IPS-18a (cell line): ENCODE data around the gene GOLGA6L25.
"Not testable (repeated sequence)": the region's sequence is repeated elsewhere in the genome, so short reads cannot be mapped to it uniquely, and the experiment has no call there.

Experiments
- H3K27ac ChIP-seq: one replicate; pipeline ENCODE4 v1.5.1; 2013; ENCODE audit warnings: low read length
- H3K27me3 ChIP-seq: one replicate; pipeline ENCODE4 v1.6.1; 2013; ENCODE audit warnings: mild to moderate bottlenecking, low read length; ENCODE audit not compliant: control insufficient read depth, insufficient read depth
- H3K36me3 ChIP-seq: one replicate; pipeline ENCODE4 v1.6.1; 2013; ENCODE audit warnings: low read depth, low read length; ENCODE audit not compliant: control insufficient read depth
- H3K4me1 ChIP-seq: one replicate; pipeline ENCODE4 v1.6.1; 2013; ENCODE audit warnings: low read depth, low read length; ENCODE audit not compliant: control insufficient read depth
- H3K4me3 ChIP-seq: one replicate; pipeline ENCODE4 v1.5.1; 2013; ENCODE audit warnings: low read length
- H3K9ac ChIP-seq: one replicate; pipeline ENCODE4 v1.6.1; 2013; ENCODE audit warnings: mild to moderate bottlenecking, low read length, moderate library complexity
- H3K9me3 ChIP-seq: one replicate; pipeline ENCODE4 v1.6.1; 2013; ENCODE audit warnings: low read depth, low read length; ENCODE audit not compliant: control insufficient read depth

The GOLGA6L25 gene

GRCh38 chr15:28553268-28553667 lies at the start of gene GOLGA6L25:
Gene GOLGA6L25, plus strand, starts transcription at chr15:28553568. Its CDS starts 61 bp downstream, at chr15:28553629.
- not testable (repeated sequence) for H3K27me3 ChIP-seq, H3K9ac ChIP-seq, H3K4me3 ChIP-seq, H3K9me3 ChIP-seq, H3K36me3 ChIP-seq, H3K27ac ChIP-seq, H3K4me1 ChIP-seq

- H3K9me3 ChIP-seq, H3K36me3 ChIP-seq, H3K4me3 ChIP-seq, H3K9ac ChIP-seq, H3K4me1 ChIP-seq, H3K27ac ChIP-seq, H3K27me3 ChIP-seq: not testable (repeated sequence)
Observed at GRCh38 chr15:28508217-28508889, 45.0 kb upstream of the GOLGA6L25 start.

- H3K9ac ChIP-seq, H3K36me3 ChIP-seq, H3K27me3 ChIP-seq, H3K4me1 ChIP-seq, H3K9me3 ChIP-seq, H3K27ac ChIP-seq, H3K4me3 ChIP-seq: not testable (repeated sequence)
Observed at GRCh38 chr15:28514128-28514527, 39.2 kb upstream of the GOLGA6L25 start.

- not testable (repeated sequence) for H3K27ac ChIP-seq, H3K27me3 ChIP-seq, H3K9me3 ChIP-seq, H3K9ac ChIP-seq, H3K36me3 ChIP-seq, H3K4me1 ChIP-seq, H3K4me3 ChIP-seq
Observed at GRCh38 chr15:28515208-28515607, 38.2 kb upstream of the GOLGA6L25 start.

- not testable (repeated sequence) for H3K9me3 ChIP-seq, H3K4me3 ChIP-seq, H3K4me1 ChIP-seq, H3K27me3 ChIP-seq, H3K9ac ChIP-seq, H3K36me3 ChIP-seq, H3K27ac ChIP-seq
Observed at GRCh38 chr15:28532954-28533353, 20.4 kb upstream of the GOLGA6L25 start, which contains the start of gene GOLGA8G. Gene GOLGA8G, minus strand, starts transcription at chr15:28532971. Its CDS starts 62 bp downstream, at chr15:28532909.

GRCh38 chr15:28573351-28573750 lies 20.0 kb downstream of the GOLGA6L25 start:
- H3K4me1 ChIP-seq, H3K4me3 ChIP-seq, H3K36me3 ChIP-seq, H3K27me3 ChIP-seq, H3K27ac ChIP-seq, H3K9ac ChIP-seq, H3K9me3 ChIP-seq: not testable (repeated sequence)

- not testable (repeated sequence) for H3K9me3 ChIP-seq, H3K4me3 ChIP-seq, H3K9ac ChIP-seq, H3K27me3 ChIP-seq, H3K27ac ChIP-seq, H3K36me3 ChIP-seq, H3K4me1 ChIP-seq
Observed at GRCh38 chr15:28588977-28589606, 35.7 kb downstream of the GOLGA6L25 start.

- not testable (repeated sequence) for H3K36me3 ChIP-seq, H3K4me1 ChIP-seq, H3K27ac ChIP-seq, H3K27me3 ChIP-seq, H3K9me3 ChIP-seq, H3K9ac ChIP-seq
- peak overlapping the region; percentile 37 for H3K4me3 ChIP-seq
Observed at GRCh38 chr15:28589769-28590168, 36.4 kb downstream of the GOLGA6L25 start.

- not testable (repeated sequence) for H3K4me1 ChIP-seq, H3K9ac ChIP-seq, H3K4me3 ChIP-seq, H3K9me3 ChIP-seq, H3K36me3 ChIP-seq, H3K27ac ChIP-seq, H3K27me3 ChIP-seq
Observed at GRCh38 chr15:28592395-28592794, 39.0 kb downstream of the GOLGA6L25 start.

- not testable (repeated sequence) for H3K9me3 ChIP-seq, H3K4me1 ChIP-seq, H3K27me3 ChIP-seq, H3K4me3 ChIP-seq, H3K27ac ChIP-seq, H3K9ac ChIP-seq, H3K36me3 ChIP-seq
Observed at GRCh38 chr15:28593424-28594129, 40.2 kb downstream of the GOLGA6L25 start.

- H3K4me1 ChIP-seq, H3K9ac ChIP-seq, H3K9me3 ChIP-seq, H3K36me3 ChIP-seq, H3K27me3 ChIP-seq, H3K27ac ChIP-seq, H3K4me3 ChIP-seq: not testable (repeated sequence)
Observed at GRCh38 chr15:28597471-28597870, 44.1 kb downstream of the GOLGA6L25 start.

- not testable (repeated sequence) for H3K4me3 ChIP-seq, H3K9ac ChIP-seq, H3K9me3 ChIP-seq, H3K4me1 ChIP-seq, H3K27me3 ChIP-seq, H3K27ac ChIP-seq, H3K36me3 ChIP-seq
Observed at GRCh38 chr15:28598209-28598608, 44.8 kb downstream of the GOLGA6L25 start.
